Measurements from ENCODE around the gene JCAD. TPM values are rescaled to one million over a fixed set of nuclear protein-coding genes. Genes with fewer than 3 reads are reported as not detected.
A peak's percentile ranks its signal among the peaks of the same experiment; 100 is the strongest.

Gene JCAD
- total RNA-seq (2014; rRNA removed; shearing (Covaris generic)) = 8.5 and 9.5 TPM in 2 replicates
- polyA plus RNA-seq (2015; cell fraction: cytosol; rRNA removed) = 8.3 and 9.8 TPM in 2 replicates
- 8.7 and 9.0 TPM in 2 replicates for polyA plus RNA-seq (2015; cell fraction: nucleus; rRNA removed)

GRCh38 chr10:30059209-30060107 lies at the start of gene JCAD:
JCAD (minus strand) TSS chr10:30059586; CDS start chr10:30047812, 11,774 bp downstream.
- no peak for DNase-seq (ENCODE audit: low read depth)

GRCh38 chr10:30106987-30107386 lies 47.6 kb upstream of the JCAD start:
- DNase-seq (ENCODE audit: low read depth) = no peak

GRCh38 chr10:30103595-30104320 lies 44.4 kb upstream of the JCAD start:
- DNase-seq (ENCODE audit: low read depth) = no peak

DNA sequence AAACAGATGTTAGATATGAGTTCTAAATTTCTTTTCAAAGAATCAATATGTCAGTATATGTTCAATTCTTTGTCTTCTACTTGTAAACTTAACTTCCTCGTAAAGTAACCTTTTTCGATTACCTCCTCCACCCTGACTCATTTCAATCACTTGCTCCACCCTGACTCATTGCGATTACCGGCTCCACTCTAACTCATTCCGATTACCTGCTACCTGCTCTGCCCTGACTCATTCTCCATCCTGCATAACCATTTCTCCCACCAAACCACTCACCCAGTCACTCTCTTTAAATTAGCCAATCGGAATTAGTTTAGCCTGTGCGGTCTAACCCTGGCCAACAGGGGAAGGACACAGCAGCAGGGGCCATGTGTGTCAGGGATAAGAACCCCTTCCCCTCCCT lies 40.3 kb upstream of the JCAD start:
- DNase-seq (ENCODE audit: low read depth) = peak; percentile 64

DNA sequence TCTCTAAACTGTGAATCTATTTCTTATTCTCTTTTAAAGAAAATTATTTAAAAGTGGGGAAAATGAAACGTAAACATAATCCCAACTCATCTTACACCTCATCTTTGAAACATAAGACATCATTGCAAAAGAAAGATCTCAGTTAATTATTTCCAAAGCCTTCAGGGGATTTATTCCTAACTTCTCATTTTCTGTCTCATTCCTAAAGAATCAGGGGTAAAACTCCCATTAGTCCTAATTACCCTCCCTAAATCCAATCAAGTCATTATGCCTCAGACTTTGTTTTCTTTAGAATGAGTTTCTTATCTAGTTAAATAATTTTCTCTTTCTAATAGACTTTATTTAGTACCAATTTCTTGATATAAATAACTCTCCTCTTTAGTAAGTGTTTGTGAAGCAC lies 39.7 kb upstream of the JCAD start:
- DNase-seq (ENCODE audit: low read depth) = no peak

GRCh38 chr10:30098629-30099028 lies 39.2 kb upstream of the JCAD start:
- DNase-seq (ENCODE audit: low read depth) = peak; percentile 93

- DNase-seq (ENCODE audit: low read depth) = no peak
Observed at GRCh38 chr10:30096564-30096963, 37.2 kb upstream of the JCAD start.

- no peak for DNase-seq (ENCODE audit: low read depth)
Observed at GRCh38 chr10:30095631-30096422, 36.4 kb upstream of the JCAD start.

GRCh38 chr10:30094601-30095000 lies 35.2 kb upstream of the JCAD start:
- no peak for DNase-seq (ENCODE audit: low read depth)

GRCh38 chr10:30093303-30093950 lies 34.0 kb upstream of the JCAD start:
- no peak for DNase-seq (ENCODE audit: low read depth)

DNA sequence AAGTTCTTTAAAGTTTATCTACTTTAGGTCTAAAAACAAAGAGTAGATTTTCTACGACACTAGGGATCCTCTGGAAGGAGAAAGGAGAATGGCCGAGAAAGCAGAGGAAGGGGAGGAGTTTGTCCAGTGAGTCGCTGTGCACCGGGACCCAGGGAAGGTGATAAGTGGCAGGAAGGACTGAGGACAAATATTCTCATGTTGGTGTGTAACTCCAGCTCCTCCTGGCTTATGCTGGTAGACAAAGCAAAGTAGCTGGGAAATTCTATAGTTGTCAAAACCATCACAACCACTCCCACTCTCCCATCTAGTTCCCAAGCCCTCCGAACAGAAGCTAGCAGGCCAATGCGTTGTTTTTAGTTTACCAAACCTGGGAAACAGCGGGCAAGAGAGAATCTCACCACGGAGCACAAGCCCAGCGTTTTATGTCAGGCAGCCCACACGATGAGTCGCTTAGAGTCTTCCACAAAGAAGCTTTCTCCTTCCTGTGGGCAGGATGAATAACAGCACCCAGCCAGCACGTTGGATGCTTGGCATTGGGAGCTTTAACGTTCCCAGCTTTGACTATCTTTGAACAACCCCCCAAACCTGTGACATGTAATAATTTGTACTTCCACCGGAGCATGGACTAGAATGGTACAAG lies 32.9 kb upstream of the JCAD start:
- peak; percentile 75 for DNase-seq (ENCODE audit: low read depth)

DNA sequence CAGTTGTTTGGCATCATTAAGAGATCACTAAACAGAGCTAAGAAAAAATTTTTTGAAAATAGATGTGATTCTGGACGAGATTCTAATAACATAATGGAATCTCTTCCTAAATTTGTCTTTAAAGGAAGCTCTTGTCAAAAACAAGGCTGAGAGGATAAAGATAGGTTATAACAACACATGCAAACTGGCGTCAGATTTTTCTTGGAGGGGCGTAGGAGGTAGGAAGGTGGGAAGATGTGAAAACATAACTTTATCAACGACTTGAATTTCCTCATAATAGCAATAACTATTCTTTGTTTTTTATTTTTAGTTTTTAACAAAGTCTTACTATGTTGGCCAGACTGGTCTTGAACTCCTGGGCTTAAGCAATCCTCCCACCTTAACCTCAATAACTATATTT lies 31.8 kb upstream of the JCAD start:
- no peak for DNase-seq (ENCODE audit: low read depth)

- DNase-seq (ENCODE audit: low read depth) = no peak
Observed at GRCh38 chr10:30088178-30088577, 28.8 kb upstream of the JCAD start.

DNA sequence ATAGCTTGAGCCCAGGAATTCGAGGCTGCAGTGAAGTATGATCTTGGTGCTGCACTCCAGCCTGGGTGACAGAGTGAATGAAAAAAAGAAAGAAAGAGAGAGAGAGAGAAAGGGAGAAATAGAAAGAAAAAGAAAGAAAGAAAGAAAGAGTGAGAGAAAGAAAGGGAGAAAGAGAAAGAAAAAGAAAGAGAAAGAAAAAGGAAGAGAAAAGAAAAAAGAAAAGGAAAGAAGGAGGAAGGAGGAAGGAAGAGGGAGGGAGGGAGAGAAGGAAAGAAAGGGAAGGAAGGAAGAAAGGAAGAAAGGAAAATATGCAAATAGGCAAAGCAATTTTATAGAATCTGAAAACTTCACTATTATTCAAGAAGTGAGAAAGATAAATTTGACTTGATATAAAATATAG lies 24.5 kb upstream of the JCAD start:
- DNase-seq (ENCODE audit: low read depth) = no peak

DNA sequence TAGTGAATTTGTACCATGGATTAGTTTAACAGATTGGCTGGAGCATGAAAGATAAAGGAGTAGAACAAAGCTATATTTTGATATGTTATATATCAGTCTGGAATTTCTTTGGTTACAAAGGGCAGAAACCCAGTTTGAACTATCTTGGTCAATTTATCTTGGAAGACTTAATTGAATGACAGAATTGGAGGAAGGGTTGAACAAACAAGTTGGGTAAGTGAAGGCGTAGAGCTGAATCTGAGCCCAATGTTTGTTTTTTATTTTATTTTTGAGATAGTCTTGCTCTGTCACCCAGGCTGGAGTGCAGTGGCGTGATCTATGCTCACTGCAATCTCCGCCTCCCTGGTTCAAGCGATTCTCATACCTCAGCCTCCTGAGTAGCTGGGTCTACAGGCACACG lies 21.8 kb upstream of the JCAD start:
- no peak for DNase-seq (ENCODE audit: low read depth)

- peak; percentile 73 for DNase-seq (ENCODE audit: low read depth)
Observed at GRCh38 chr10:30080161-30080560, 20.8 kb upstream of the JCAD start.

DNA sequence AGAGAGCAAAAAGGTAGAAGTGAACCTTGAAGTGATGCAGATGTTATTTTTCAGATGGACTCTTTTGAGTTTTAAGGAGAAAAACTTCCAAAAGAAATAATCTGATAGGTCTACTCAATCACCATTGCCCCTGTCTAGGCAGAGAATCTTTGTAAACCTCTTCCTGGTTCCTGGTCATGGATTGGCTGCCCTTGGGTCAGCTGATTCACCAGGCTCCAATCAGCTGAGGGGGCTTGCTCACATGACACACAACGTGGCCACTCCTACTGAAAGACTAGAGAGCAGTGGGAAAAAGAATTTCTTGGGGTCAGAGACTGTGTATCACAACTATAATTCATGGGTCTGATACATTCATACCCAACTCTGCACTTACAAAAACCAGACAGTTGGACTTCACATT lies 20.0 kb upstream of the JCAD start:
- no peak for DNase-seq (ENCODE audit: low read depth)

GRCh38 chr10:30075481-30075880 lies 16.1 kb upstream of the JCAD start:
- no peak for DNase-seq (ENCODE audit: low read depth)

GRCh38 chr10:30074933-30075332 lies 15.5 kb upstream of the JCAD start:
- DNase-seq (ENCODE audit: low read depth) = no peak

DNA sequence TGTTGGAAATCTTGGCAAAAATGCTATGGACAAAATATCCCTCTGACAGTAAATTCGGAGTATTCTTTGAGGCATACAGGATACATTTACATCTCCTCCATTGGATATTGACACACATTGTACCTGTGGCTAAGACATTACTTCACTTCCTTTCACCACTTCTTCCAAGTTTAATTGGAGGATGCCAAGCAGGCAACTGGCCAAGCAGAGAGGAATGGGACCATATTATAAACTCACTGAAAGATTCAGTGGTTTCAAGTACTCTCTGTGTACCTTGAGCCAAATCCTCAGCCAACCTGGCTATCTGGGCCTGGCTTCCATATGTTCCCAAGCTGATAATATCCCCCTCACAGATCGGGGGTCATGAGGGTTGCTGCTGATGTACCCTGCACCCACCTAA lies 14.7 kb upstream of the JCAD start:
- DNase-seq (ENCODE audit: low read depth) = no peak

DNA sequence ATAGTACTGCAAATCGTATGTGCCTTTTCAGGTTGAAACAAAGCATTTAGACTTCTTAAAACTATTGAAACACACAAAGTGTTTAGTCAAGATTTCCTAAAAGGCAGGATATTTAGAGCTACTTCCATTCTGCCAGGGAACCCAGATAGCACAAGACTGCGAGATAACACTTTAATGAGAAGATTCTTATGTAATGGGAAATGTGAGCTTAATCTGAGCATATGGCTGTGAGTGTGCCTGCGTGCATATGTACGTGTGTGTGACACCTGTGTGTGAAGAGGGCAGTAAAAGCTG lies 14.3 kb upstream of the JCAD start:
- no peak for DNase-seq (ENCODE audit: low read depth)
